NAMALWA (cell line): ENCODE data around the gene SMAD2.

Source experiments
- DNase-seq: peaks from one replicate; pipeline ENCODE4 v3.0.0-alpha.2; 2015; ENCODE audit warnings: low spot score

Gene SMAD2

GRCh38 chr18:47895565-47896250, 34.8 kb downstream of the SMAD2 start:
- no peak for DNase-seq

- no peak for DNase-seq
Observed at GRCh38 chr18:47893939-47894699, 36.3 kb downstream of the SMAD2 start.

- no peak for DNase-seq
Observed at GRCh38 chr18:47893047-47893446, 37.4 kb downstream of the SMAD2 start.

GRCh38 chr18:47888156-47888555, 42.3 kb downstream of the SMAD2 start:
- DNase-seq: no peak

- no peak for DNase-seq
Observed at GRCh38 chr18:47887227-47887626, 43.2 kb downstream of the SMAD2 start.

GRCh38 chr18:47883771-47884413, 46.6 kb downstream of the SMAD2 start:
- DNase-seq: no peak

- DNase-seq: no peak
Observed at GRCh38 chr18:47882641-47883040, 47.8 kb downstream of the SMAD2 start.

- DNase-seq: no peak
Observed at GRCh38 chr18:47881752-47882455, 48.6 kb downstream of the SMAD2 start.

GRCh38 chr18:47881042-47881441, 49.4 kb downstream of the SMAD2 start:
- DNase-seq: no peak

- DNase-seq: no peak
Observed at GRCh38 chr18:47877892-47878291, 52.6 kb downstream of the SMAD2 start.

GRCh38 chr18:47876813-47877212, 53.6 kb downstream of the SMAD2 start:
- peak; percentile 15 for DNase-seq

GRCh38 chr18:47873625-47874024, 56.8 kb downstream of the SMAD2 start:
- no peak for DNase-seq

- DNase-seq: no peak
Observed at GRCh38 chr18:47872426-47872825, 58.0 kb downstream of the SMAD2 start.

- no peak for DNase-seq
Observed at GRCh38 chr18:47871288-47871687, 59.2 kb downstream of the SMAD2 start.

- no peak for DNase-seq
Observed at GRCh38 chr18:47870605-47871004, 59.9 kb downstream of the SMAD2 start.

- no peak for DNase-seq
Observed at GRCh38 chr18:47868744-47869143, 61.7 kb downstream of the SMAD2 start.

- no peak for DNase-seq
Observed at GRCh38 chr18:47865183-47865582, 65.3 kb downstream of the SMAD2 start.

- DNase-seq: no peak
Observed at GRCh38 chr18:47863041-47863440, 67.4 kb downstream of the SMAD2 start.

GRCh38 chr18:47858607-47859006, 71.9 kb downstream of the SMAD2 start:
- DNase-seq: no peak

GRCh38 chr18:47847635-47848034, 82.8 kb downstream of the SMAD2 start:
- no peak for DNase-seq

GRCh38 chr18:47846431-47846830, 84.0 kb downstream of the SMAD2 start:
- DNase-seq: no peak

- DNase-seq: no peak
Observed at GRCh38 chr18:47844828-47845498, 85.5 kb downstream of the SMAD2 start.
